H1 (cell line): Measurements from ENCODE around the gene ATP6V1B1. TPM values are rescaled to one million over a fixed set of nuclear protein-coding genes. Genes with fewer than 3 reads are reported as not detected.
"Not testable (repeated sequence)": the region's sequence is repeated elsewhere in the genome, so short reads cannot be mapped to it uniquely, and the experiment has no call there.

Experiments
- CTCF ChIA-PET: fragments of 300-600 bp; sonication (Branson Sonifier 250); formaldehyde crosslinking; loops from one replicate; lab custom pipeline; 2021; ENCODE audit not compliant: partially characterized antibody; lab: Charles Lee
- POLR2A ChIA-PET: fragments of 300-600 bp; sonication (Branson Sonifier 250); formaldehyde crosslinking; loops from one replicate; lab custom pipeline; 2021; ENCODE audit warnings: inconsistent platforms; ENCODE audit not compliant: partially characterized antibody; lab: Charles Lee
- DNase-seq, 2 experiments: peaks; one replicate each; pipeline versions ENCODE4 v3.0.0 to v3.0.0-alpha.2; 2010 to 2022; ENCODE audit warnings: low spot score in 2 of 2, low read depth in 1 of 2, mixed read lengths in 1 of 2
- FAIRE-seq: peaks from 2 replicates; lab custom pipeline; 2011; peaks lifted over from hg19 to GRCh38; lab: Jason Lieb, UNC
- H2AFZ ChIP-seq: 2 replicates; pipeline ENCODE4 v1.8.1; 2012; ENCODE audit warnings: low read length, inconsistent platforms
- H2AK5ac ChIP-seq: 2 replicates; pipeline ENCODE4 v1.6.1; 2013; ENCODE audit warnings: low read depth, low read length
- H2BK120ac ChIP-seq: replicated peaks from 2 replicates; pipeline ENCODE3; 2013; ENCODE audit warnings: low read depth, low read length, inconsistent platforms
- H2BK12ac ChIP-seq: 2 replicates; pipeline ENCODE4 v1.6.1; 2013; ENCODE audit warnings: low read depth, low read length
- H2BK15ac ChIP-seq: 2 replicates; pipeline ENCODE4 v1.6.1; 2013; ENCODE audit warnings: low read length
- H2BK20ac ChIP-seq: 2 replicates; pipeline ENCODE4 v1.6.1; 2013; ENCODE audit warnings: low read length
- H2BK5ac ChIP-seq: 2 replicates; pipeline ENCODE4 v1.6.1; 2013; ENCODE audit warnings: low read depth, low read length
- H3K14ac ChIP-seq: 2 replicates; pipeline ENCODE4 v1.6.1; 2013; ENCODE audit warnings: inconsistent platforms; ENCODE audit not compliant: insufficient read length
- H3K18ac ChIP-seq: 2 replicates; pipeline ENCODE4 v1.6.1; 2013; ENCODE audit warnings: low read length; ENCODE audit errors: extremely low read depth
- H3K23ac ChIP-seq: 2 replicates; pipeline ENCODE4 v1.6.1; 2013; ENCODE audit warnings: inconsistent platforms; ENCODE audit not compliant: insufficient read length
- H3K23me2 ChIP-seq: 2 replicates; pipeline ENCODE4 v1.6.1; 2013; ENCODE audit warnings: low read depth, low read length
- H3K27ac ChIP-seq: 2 replicates; pipeline ENCODE4 v1.6.1; 2011; ENCODE audit warnings: low read depth, low read length, inconsistent platforms
- H3K27me3 ChIP-seq, 4 experiments: replicated peaks in 1 of 4; 1 replicate in 1 of 4; 2 replicates in 3 of 4; pipeline versions ENCODE4 v1.6.1 to v1.8.1; 2011 to 2013; ENCODE audit warnings: low read length in 3 of 4, mild to moderate bottlenecking in 3 of 4, inconsistent platforms in 2 of 4, mixed read lengths in 2 of 4, moderate library complexity in 1 of 4; ENCODE audit not compliant: control insufficient read depth in 3 of 4, insufficient read depth in 3 of 4; ENCODE audit errors: extremely low read depth in 1 of 4
- H3K36me3 ChIP-seq, 4 experiments: 2 replicates each; pipeline versions ENCODE4 v1.6.1 to v1.8.1; 2011 to 2013; ENCODE audit warnings: mild to moderate bottlenecking in 4 of 4, low read length in 3 of 4, moderate library complexity in 2 of 4, control low read depth in 1 of 4, inconsistent platforms in 1 of 4; ENCODE audit not compliant: insufficient read depth in 4 of 4, control insufficient read depth in 2 of 4
- H3K4ac ChIP-seq: replicated peaks from 2 replicates; pipeline ENCODE3; 2013; ENCODE audit warnings: low read length, low read depth, mixed read lengths, inconsistent platforms; ENCODE audit not compliant: insufficient read length
- H3K4me1 ChIP-seq, 4 experiments: replicated peaks in 1 of 4; 1 replicate in 1 of 4; 2 replicates in 3 of 4; pipeline versions ENCODE4 v1.6.1 to v1.8.1; 2011 to 2013; ENCODE audit warnings: low read length in 3 of 4, inconsistent platforms in 2 of 4, mixed read lengths in 1 of 4; ENCODE audit not compliant: insufficient read depth in 4 of 4, control insufficient read depth in 3 of 4
- H3K4me2 ChIP-seq, 2 experiments: 2 replicates each; pipeline versions ENCODE4 v1.6.1 to v1.8.1; 2011 to 2013; ENCODE audit warnings: low read depth in 2 of 2, low read length in 2 of 2, control low read depth in 1 of 2, inconsistent platforms in 1 of 2, mild to moderate bottlenecking in 1 of 2; ENCODE audit not compliant: insufficient read depth in 1 of 2
- H3K4me3 ChIP-seq, 4 experiments: fragments of 200-600, 300-600 bp in 1 of 4; sonication (generic), shearing (Covaris generic), sonication (Bioruptor Twin) in 1 of 4; 2 replicates each; pipeline versions ENCODE4 v1.5.1 to v1.8.1; 2011 to 2016; ENCODE audit warnings: low read length in 4 of 4, low read depth in 3 of 4, control low read depth in 2 of 4, inconsistent platforms in 2 of 4, mild to moderate bottlenecking in 2 of 4, mixed read lengths in 1 of 4, moderate library complexity in 1 of 4; ENCODE audit not compliant: insufficient read depth in 2 of 4; ENCODE audit errors: extremely low read depth in 1 of 4
- H3K56ac ChIP-seq: replicated peaks from 2 replicates; pipeline ENCODE3; 2013; ENCODE audit warnings: low read depth, mild to moderate bottlenecking, mixed read lengths, low read length, inconsistent platforms; ENCODE audit not compliant: insufficient read length
- H3K79me1 ChIP-seq: 2 replicates; pipeline ENCODE4 v1.6.1; 2013; ENCODE audit warnings: low read depth, low read length, control low read depth
- H3K79me2 ChIP-seq, 2 experiments: 2 replicates each; pipeline versions ENCODE4 v1.6.1 to v1.8.1; 2012 to 2013; ENCODE audit warnings: low read length in 2 of 2, mild to moderate bottlenecking in 2 of 2, inconsistent platforms in 1 of 2; ENCODE audit not compliant: insufficient read depth in 2 of 2, control insufficient read depth in 1 of 2
- H3K9ac ChIP-seq, 4 experiments: replicated peaks in 1 of 4; 1 replicate in 1 of 4; 2 replicates in 3 of 4; pipeline versions ENCODE4 v1.6.1 to v1.8.1; 2011 to 2013; ENCODE audit warnings: low read depth in 3 of 4, low read length in 3 of 4, control low read depth in 2 of 4, mild to moderate bottlenecking in 2 of 4, moderate library complexity in 2 of 4, inconsistent platforms in 1 of 4; ENCODE audit errors: extremely low read depth in 1 of 4
- H3K9me3 ChIP-seq, 2 experiments: 2 replicates each; pipeline versions ENCODE4 v1.6.1 to v1.8.1; 2012 to 2013; ENCODE audit warnings: mild to moderate bottlenecking in 2 of 2, moderate library complexity in 2 of 2, control low read depth in 1 of 2, inconsistent platforms in 1 of 2, low read depth in 1 of 2, low read length in 1 of 2, mixed read lengths in 1 of 2; ENCODE audit not compliant: insufficient read depth in 2 of 2
- H4K20me1 ChIP-seq, 2 experiments: replicated peaks in 1 of 2; 2 replicates each; pipeline versions ENCODE3 to v1.8.1; 2011 to 2013; ENCODE audit warnings: inconsistent platforms in 2 of 2, low read length in 2 of 2, mild to moderate bottlenecking in 1 of 2; ENCODE audit not compliant: insufficient read depth in 2 of 2, control insufficient read depth in 1 of 2
- H4K5ac ChIP-seq: 2 replicates; pipeline ENCODE4 v1.6.1; 2013; ENCODE audit warnings: low read length, low read depth, mixed read lengths, inconsistent platforms; ENCODE audit not compliant: insufficient read length
- H4K8ac ChIP-seq: 2 replicates; pipeline ENCODE4 v1.8.0; 2013; ENCODE audit warnings: mild to moderate bottlenecking, moderate library complexity, low read length, inconsistent platforms; ENCODE audit not compliant: insufficient read depth; ENCODE audit errors: extremely low read depth
- H4K91ac ChIP-seq: replicated peaks from 2 replicates; pipeline ENCODE3; 2013; ENCODE audit warnings: low read length, mixed read lengths, inconsistent platforms; ENCODE audit not compliant: insufficient read length
- WGBS, 2 experiments: shearing (Covaris generic) in 1 of 2; methylation state at CpG; one replicate each; pipeline versions ENCODE4 v1.1.6 to v1.1.7; 2013 to 2015; ENCODE audit warnings: low lambda C conversion rate in 2 of 2, mixed read lengths in 2 of 2, inconsistent platforms in 1 of 2, low coverage in 1 of 2, missing lambda C conversion rate in 1 of 2; ENCODE audit not compliant: insufficient replicate concordance in 2 of 2, insufficient coverage in 1 of 2, insufficient read length in 1 of 2; ENCODE audit errors: extremely low coverage in 1 of 2, missing lambda C conversion rate in 1 of 2; 5-methylcytosine and 5-hydroxymethylcytosine counted together
- polyA plus RNA-seq, 7 experiments: library from polyadenylated mRNA; depleted of rRNA in 3 of 7; stranded (reverse) in 5 of 7; unstranded in 2 of 7; fragments of >200 nt in 5 of 7; fragments of 200-250 nt in 2 of 7; gene quantifications; 1 replicate in 5 of 7; 2 replicates in 1 of 7; 4 replicates in 1 of 7; pipeline versions ENCODE4 v1.2.1 to v1.2.3, GENCODE V29; 2011 to 2013; ENCODE audit warnings: missing spikeins in 2 of 7, mixed read lengths in 2 of 7
- total RNA-seq: library from RNA; stranded (reverse); fragmentation: NEBNext Ultra II Directional; extraction: Animal tissue kit (Norgen Biotek cat#: 25700); gene quantifications from 2 replicates; pipeline ENCODE4 v1.2.1, GENCODE V29; 2021

The ATP6V1B1 gene
- total and polyA plus RNA-seq, 2 of the 8 experiments (the other 6 are each of a cell fraction or from before 2014, with no cell fraction given) = not detected

DNA sequence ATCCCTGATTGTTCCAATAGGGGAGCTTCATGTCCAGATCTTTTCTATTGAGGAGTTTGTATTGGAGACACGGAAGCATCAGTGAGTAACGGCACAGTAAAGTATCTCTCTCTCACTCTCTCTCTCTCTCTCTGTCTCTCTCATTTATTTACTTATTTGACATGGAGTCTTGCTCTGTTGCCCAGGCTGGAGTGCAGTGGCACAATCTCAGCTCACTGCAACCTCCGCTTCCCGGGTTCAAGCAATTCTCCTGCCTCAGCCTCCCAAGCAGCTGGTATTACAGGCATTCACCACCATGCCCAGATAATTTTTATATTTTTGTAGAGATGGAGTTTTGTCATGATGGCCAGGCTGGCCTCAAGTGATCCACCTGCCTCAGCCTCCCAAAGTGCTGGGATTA lies 63.2 kb downstream of the ATP6V1B1 start:
- H3K9me3 ChIP-seq = not testable (repeated sequence)
- WGBS, 2 experiments = 81% methylated on average over 4 of the region's 4 CpGs; no CpG with 5 or more reads in 1 of the 2 experiments
- CTCF ChIA-PET = interaction anchor here (0.9 to 1.7 kb wide), 3 partner anchors 9 to 14 kb away, joined by 3 to 4 read pairs (median 4); no protein-coding TSS in a partner anchor

More for the DNA sequence above, 63.2 kb downstream of the ATP6V1B1 start:
- H3K27ac ChIP-seq, H2BK20ac ChIP-seq, H3K79me2 ChIP-seq, H3K18ac ChIP-seq, H3K23me2 ChIP-seq, H2AK5ac ChIP-seq, H4K8ac ChIP-seq, H3K14ac ChIP-seq, H3K4me3 ChIP-seq, H2BK15ac ChIP-seq, FAIRE-seq, H3K79me1 ChIP-seq, H3K9ac ChIP-seq, H4K20me1 ChIP-seq, H3K36me3 ChIP-seq, DNase-seq, H3K27me3 ChIP-seq, POLR2A ChIA-PET, H3K4me2 ChIP-seq, H2BK120ac ChIP-seq, H3K23ac ChIP-seq, H2AFZ ChIP-seq, H2BK5ac ChIP-seq, H4K5ac ChIP-seq, H3K56ac ChIP-seq, H4K91ac ChIP-seq, H2BK12ac ChIP-seq, H3K4ac ChIP-seq: not testable (repeated sequence)
- H3K4me1 ChIP-seq = peaks cover 3 to 12% (median 7%) of the 10 kb centered on the region in 4 experiments; a peak in 5 of 7 replicates
